GM18511 (cell line): ENCODE measurements around the gene GALNT18.

Source experiments
- ATAC-seq: cut with Tn5 transposase; IDR thresholded peaks from one replicate; pipeline ENCODE4 v1.9.1; 2021; ENCODE audit warnings: mild to moderate bottlenecking, moderate library complexity; ENCODE audit not compliant: unreplicated experiment

The GALNT18 gene

GRCh38 chr11:11621573-11622339 is at the start of gene GALNT18:
Gene GALNT18, minus strand, starts transcription at chr11:11622005.
- ATAC-seq = peak; percentile 97

DNA sequence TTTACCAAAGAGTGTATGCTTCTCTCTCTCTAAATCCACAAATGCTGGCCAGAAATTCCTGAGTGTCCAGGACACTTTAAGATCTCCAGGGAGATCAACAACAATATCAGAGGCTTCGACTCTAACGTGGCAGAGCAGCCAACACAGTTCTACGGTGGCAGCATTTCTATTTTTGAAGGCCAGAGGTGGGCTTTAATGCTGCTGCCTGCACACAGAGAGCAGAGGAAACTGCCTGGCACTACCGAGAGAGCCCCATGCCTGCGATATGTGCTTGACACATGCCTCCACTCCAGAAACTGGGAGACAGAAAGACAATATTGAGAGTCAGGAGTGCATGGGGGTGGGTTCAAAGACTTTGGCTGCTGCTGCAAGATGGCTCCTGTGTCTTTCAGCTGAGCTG is 48.8 kb upstream of the GALNT18 start:
- ATAC-seq = no peak

DNA sequence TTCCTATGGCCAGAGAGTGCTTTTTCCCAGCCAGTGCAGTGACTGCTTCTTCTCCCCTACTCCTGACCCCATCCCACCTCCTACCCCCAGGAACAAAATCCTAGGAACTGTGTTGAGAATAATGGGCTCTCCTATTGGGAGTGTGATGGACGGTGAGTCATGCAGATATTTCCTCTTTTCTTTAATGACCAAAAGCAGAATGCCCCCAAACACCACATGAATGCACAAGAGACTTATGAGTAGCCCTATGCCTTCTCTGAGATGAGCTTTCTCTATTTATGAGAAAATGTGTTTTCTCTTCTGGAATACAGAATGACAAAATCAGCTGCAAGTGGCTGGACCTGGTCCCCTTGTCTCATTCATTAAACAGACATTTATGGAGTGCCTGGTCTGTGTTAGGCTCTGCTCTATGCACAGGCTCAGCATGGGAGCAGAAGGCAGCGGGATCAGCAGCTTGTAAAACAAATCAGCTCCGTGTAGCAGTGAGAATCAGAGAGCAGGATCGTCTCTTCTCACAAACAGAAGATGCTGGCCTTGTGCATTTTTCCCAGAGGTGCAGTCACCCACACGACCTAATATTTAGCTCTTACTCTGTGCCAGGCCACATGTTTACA is 47.5 kb upstream of the GALNT18 start:
- no peak for ATAC-seq

GRCh38 chr11:11668781-11669180 is 47.0 kb upstream of the GALNT18 start:
- no peak for ATAC-seq

DNA sequence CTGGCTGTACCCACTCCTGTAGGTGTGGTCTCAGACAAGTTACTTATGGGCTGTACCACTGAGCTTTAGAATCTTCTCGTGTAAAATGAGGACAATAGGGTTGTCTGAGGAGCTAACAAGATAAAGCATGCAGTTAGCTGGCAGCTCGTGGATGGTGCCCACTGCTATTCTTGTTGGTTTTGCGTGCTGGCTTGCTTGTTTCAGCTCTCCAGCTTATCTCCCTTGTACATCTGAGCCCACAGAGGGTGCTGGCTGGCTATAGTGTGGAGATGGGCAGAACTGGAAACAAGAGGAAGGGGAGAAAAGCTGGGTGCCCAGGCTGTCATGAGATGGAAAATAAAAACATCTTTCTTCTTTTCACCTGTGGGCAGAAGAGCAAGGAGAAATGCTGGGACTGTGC is 46.5 kb upstream of the GALNT18 start:
- no peak for ATAC-seq

DNA sequence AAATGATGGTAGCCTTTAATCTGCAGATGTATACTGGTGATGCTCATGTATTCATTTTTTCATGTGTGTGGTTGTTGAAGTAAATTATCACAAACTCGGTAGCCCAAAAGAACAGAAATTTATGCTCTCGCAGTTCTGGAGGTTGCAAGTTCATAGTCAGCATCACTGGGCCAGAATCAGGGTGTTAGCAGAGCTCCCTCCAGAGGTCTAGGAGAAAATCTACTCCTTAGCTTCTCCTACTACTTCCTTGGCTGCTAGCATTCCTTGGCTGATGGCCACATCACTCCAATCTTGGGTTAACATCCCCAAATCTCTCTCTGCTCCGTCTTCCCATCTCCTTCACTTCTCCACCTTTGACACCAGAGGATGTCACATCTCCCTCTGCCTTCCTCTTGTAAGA is 45.3 kb upstream of the GALNT18 start:
- no peak for ATAC-seq

GRCh38 chr11:11665407-11665806 is 43.6 kb upstream of the GALNT18 start:
- ATAC-seq = no peak

DNA sequence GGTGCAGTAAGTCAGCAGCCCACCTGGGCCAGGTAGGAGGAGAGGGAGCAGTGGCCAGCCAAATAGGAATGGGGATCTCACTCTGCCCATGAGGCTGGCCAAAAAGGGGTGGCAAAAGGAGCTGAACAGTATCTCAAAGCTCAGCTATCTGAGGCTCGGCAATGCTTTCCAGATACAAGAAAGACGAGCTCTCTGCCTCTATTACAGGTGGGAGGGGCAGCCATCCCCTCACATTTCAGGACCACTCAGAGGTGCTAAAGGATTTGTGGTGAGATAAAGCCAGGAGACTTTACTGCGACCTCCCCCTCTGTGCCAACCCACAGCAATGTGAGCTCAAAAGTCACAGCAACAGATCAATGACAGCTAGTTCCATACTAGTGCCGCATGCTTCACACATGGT is 42.1 kb upstream of the GALNT18 start:
- ATAC-seq = no peak

DNA sequence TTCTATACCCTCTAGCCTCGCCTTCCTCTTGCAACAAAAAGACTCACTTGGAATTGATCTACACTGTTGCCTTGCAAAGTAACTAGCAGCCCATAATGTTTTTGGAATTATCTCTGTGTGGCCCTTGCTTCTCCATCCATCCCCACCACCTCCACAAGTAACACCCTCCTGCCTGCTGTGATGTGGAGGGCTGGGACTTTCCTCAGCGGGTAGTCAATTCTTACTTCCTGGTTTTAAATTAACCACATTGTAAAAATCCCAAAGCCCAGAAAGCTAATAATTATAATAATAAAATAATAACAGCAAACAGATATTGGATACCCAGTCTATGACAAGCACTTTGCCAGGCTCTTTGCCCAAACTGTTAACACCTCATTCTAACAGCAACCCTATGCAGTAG is 40.8 kb upstream of the GALNT18 start:
- no peak for ATAC-seq

GRCh38 chr11:11661326-11662040 is 39.7 kb upstream of the GALNT18 start:
- ATAC-seq = no peak

GRCh38 chr11:11660363-11660740 is 38.5 kb upstream of the GALNT18 start:
- no peak for ATAC-seq

DNA sequence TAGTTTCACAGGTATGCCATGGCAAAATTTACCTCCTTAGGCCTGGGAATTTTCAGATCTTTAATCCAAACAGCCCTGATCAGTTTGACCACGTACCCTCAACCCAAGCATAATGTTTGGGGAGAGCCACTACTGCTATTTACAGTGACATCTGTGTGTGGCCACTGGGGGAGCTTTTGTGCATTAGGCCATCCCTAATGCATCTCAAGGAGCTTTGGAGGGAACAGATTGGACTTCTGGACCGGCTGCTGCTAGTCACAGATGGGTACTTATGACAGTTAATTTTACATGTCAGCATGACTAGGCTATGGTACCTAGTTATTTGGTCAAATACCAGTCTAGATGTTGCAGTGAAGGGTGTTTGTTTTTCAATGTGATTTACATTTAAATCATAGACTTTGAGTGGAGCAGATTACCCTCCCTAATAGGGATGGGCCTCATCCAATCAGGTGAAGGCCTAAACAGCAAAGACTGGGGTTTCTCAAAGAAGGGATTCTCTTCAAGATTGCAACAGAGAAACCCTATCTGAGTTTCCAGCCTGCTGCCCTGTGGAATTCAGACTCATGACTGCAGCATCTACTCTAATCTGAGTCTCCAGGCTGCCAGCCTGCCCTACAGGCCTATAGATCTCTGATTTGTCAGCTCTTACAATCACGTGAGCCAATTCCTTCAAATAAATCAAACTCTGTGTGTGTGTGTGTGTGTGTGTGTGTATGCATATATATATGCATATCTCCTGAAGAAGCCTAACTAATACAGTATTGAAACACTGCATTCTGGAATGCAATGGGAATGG is 38.0 kb upstream of the GALNT18 start:
- ATAC-seq = no peak

DNA sequence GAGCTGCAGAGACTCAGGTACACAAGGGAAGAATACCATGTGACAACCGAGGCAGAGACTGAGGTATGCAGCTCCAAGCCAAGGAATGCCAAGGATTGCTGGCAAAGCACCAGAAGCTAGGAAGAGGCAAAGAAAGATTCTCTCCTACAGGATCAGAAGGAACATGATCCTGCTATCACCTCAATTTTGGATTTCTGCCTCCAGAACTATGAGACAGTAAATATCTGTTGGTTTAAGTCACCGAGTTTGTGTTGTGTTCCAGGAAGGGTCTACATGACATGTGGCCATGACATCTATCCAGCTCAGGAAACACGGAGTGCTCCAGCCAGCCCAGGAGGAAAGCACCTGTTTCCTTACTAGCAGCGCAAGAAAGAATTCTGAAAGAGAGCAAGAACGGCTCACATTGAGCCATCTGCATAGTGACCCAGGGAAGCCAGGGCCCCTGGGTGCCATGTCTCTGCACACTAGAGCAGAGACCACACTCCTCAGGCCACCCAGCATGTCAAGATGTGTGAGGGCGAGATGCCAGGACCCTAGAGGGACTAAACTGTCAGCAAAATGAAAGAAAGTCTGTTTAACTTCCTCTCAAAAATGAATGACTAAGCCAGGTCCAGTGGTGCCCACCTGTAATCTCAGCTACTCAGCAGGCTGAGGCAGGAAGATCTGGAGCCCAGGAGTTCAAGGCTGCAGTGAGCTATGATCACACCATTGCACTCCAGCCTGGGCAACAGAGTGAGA is 35.6 kb upstream of the GALNT18 start:
- ATAC-seq = no peak

DNA sequence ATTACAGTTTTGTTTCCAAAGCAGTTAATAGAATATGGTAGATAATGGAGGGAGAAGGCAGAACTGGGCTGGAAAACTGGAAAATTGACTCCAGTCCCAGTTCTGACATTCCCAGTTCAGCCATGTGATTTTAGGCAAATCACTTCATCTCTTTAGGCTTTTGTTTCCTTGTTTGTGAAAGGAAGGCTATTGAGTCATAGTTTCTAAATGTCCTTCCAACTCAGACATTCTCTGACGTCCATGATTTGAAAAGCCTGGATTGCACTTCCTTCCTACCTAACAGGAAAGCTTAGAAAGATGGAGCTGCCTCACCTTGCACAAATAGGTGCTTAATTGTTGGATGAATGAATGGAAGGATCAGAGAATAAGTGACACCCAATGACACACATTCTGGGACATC is 19.8 kb upstream of the GALNT18 start:
- no peak for ATAC-seq

DNA sequence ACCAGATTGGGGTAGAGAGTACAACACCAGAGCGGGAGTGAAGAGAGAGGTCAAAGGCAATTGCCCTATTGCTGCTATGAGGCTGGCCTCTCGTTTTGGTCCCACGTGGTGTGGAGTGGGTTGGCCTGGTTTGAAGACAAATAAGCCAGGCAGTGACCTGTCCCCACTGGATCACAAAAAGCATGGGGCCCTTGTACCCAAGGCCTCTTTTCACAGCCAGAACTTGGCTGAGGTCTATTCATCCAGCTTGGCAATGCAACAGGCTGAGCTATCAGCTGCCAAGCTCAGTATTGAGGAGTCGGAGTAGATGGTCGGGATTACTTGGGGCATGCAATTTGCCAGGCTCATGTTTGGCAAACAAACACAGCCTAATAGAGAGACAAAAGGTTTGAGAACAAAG is 19.2 kb upstream of the GALNT18 start:
- ATAC-seq = no peak

- ATAC-seq = no peak
Measured at GRCh38 chr11:11640152-11640551, 18.3 kb upstream of the GALNT18 start.

GRCh38 chr11:11636671-11637070 is 14.9 kb upstream of the GALNT18 start:
- ATAC-seq = no peak

GRCh38 chr11:11635443-11635842 is 13.6 kb upstream of the GALNT18 start:
- ATAC-seq = no peak

- ATAC-seq = no peak
Measured at GRCh38 chr11:11629368-11629767, 7.6 kb upstream of the GALNT18 start.

GRCh38 chr11:11628651-11629050 is 6.8 kb upstream of the GALNT18 start:
- no peak for ATAC-seq

GRCh38 chr11:11626128-11626527 is 4.3 kb upstream of the GALNT18 start:
- no peak for ATAC-seq
